Activated CD8-positive, alpha-beta memory T cell treated with anti-CD3 and anti-CD28 coated beads for 48 hours (primary cell): ENCODE measurements around the gene GPLD1.
"Not testable (repeated sequence)": the region's sequence is repeated elsewhere in the genome, so short reads cannot be mapped to it uniquely, and the experiment has no call there.

Experiments used
- DNase-seq, 3 experiments: peaks; one replicate each; pipeline ENCODE4 v3.0.0-alpha.2; 2020; ENCODE audit warnings: low read depth in 2 of 3, low spot score in 2 of 3

The GPLD1 gene, protein sequence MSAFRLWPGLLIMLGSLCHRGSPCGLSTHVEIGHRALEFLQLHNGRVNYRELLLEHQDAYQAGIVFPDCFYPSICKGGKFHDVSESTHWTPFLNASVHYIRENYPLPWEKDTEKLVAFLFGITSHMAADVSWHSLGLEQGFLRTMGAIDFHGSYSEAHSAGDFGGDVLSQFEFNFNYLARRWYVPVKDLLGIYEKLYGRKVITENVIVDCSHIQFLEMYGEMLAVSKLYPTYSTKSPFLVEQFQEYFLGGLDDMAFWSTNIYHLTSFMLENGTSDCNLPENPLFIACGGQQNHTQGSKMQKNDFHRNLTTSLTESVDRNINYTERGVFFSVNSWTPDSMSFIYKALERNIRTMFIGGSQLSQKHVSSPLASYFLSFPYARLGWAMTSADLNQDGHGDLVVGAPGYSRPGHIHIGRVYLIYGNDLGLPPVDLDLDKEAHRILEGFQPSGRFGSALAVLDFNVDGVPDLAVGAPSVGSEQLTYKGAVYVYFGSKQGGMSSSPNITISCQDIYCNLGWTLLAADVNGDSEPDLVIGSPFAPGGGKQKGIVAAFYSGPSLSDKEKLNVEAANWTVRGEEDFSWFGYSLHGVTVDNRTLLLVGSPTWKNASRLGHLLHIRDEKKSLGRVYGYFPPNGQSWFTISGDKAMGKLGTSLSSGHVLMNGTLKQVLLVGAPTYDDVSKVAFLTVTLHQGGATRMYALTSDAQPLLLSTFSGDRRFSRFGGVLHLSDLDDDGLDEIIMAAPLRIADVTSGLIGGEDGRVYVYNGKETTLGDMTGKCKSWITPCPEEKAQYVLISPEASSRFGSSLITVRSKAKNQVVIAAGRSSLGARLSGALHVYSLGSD

DNA sequence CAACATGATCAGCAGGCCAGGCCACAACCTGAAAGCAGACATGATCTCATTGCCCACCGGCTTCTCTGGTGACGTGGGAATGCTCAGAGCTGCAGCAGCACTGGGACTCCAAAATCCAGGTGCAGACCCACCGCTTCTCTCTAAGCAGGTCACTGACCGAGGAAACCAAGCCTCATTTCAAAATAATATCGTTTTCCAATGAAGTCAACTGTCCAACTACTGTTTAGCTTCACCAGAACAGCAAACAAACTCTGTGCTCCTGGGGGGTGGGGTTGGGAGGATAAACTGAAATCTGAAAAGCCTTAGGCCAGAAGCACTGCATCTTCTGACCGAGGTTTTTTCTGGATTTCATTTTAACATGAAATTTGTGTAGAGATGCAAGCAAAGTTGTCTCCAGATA lies at the start of gene GPLD1:
GPLD1 (minus strand) TSS at position 109 of the 400 bp plus-strand sequence; CDS start at position 42, 67 bp downstream.
- DNase-seq: no peak

DNA sequence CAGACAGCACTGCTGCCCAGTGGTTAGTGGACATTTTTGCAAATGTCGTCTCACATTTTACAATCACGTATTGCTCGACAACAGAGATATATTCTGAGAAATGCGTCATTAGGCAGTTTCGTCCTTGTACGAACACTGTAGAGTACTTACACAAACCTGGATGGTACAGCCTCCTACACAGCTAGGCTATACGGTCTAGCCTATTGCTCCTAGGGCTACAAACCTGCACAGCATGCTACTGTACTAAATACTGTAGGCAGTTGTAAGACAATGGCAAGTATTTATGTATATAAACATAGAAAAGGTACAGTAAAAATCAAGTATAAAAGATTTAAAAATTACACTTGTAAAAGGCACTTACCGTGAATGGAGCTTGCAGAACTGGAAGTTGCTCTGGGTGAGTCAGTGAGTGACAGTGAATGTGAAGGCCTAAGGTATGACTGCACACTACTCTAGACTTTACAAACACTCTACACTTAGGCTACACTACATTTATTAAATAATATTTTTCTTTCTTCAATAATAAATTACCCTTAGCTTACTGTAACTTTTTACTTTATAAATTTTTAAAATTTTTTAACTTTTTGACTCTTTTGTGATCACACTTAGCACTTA lies 48.5 kb upstream of the GPLD1 start:
- DNase-seq: no peak

GRCh38 chr6:24537082-24537699 lies 47.8 kb upstream of the GPLD1 start:
- DNase-seq: no peak

DNA sequence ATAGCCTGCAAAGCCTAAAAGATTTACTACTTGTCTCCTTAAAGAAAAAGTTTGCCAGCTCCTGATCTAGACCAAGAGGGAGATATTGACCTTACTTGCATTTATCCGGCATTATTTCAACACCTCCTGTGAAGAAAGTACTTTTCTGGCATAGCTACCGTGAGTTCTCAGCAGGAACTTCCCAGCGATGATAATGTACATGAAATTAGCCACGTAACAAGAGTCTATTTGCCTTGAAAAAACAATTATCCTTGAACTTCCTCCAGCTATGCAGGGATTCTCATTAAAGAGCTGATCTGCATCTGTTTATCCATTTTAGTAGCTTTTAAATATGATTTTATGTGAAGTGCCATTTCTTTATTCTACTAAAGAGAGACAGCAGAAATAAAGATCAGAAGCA lies 47.1 kb upstream of the GPLD1 start:
- no peak for DNase-seq

- DNase-seq: no peak
Measured at GRCh38 chr6:24535210-24535609, 45.8 kb upstream of the GPLD1 start.

DNA sequence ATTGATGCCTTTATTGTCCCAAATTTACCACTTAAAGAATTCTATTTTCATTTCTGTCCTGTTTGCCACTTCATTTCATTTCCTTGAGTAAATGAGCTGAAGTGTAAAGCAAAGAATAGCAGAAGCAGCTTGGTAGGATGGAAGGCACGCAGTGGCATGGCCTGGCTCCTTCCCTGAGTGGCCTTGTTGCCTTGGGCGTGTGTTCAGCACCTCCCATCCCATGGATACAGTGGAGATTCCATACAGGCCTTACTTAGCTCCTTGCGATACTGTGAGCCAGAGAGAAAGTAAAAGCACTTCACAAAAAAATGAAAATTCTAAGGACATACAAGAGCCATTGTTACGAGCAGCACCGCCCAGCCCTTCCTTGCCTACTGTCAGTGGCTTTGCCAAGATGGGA lies 45.0 kb upstream of the GPLD1 start:
- DNase-seq: no peak

DNA sequence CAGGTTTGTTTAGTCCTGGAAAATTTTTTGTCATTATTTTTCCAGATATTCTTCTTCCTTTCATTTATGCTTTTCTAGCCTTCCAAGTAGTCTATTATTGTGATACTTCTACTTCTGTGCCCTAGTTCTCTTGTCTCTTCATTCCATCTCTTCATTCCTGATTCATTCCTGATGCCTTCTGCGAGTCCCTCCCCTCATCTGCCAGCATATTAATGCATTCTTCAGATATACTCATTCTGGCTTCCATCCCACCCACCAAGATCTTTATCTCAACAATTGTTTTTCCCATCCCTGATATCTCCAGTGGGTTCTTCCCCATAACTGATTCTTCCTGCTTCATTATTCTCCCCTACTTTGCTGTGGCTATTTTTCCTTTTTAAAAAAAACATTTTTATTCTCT lies 40.6 kb upstream of the GPLD1 start:
- DNase-seq: no peak

GRCh38 chr6:24524805-24525204 lies 35.4 kb upstream of the GPLD1 start:
- no peak for DNase-seq

GRCh38 chr6:24524329-24524728 lies 35.0 kb upstream of the GPLD1 start:
- DNase-seq: no peak

DNA sequence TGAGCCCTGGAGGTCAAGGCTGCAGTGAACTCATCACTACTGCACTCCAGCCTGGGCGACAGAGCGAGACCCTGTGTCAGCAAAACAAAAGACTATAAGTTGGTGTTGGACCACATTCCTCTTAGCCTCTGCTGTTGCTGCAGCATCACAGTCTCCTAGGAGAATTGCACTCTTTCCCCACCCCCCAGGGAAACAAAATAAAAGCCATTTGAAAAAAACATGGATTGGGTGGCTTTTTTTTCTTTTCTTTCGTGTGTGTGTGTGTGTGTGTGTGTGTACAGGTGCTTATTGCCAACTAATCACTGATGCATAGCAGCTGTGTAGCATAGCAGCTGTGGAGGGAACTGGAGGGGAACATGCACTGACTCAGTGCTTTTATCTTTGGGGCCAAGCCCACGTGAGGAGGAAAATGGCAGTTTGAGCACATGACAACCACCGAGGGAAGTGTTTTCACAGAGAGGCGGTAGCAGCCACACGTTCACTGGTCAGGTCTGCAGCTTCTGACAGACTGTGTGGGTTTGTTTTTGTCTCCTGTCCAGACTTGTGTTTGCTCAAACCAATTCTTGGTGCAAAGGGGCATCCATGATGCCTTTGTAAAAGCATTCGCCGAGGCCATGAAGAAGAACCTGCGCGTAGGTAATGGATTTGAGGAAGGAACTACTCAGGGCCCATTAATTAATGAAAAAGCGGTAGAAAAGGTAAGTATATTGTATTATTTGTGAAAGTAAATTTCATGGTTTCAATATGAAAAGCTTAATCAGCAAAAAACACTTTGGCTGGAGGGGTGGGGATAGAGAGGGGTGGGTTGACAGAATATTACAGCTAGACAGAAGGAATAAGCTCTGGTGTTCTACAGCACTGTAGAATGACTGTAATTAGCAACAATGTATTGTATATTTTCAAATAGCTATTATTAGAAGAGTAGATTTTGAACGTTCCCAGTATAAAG lies 33.1 kb upstream of the GPLD1 start:
- DNase-seq: no peak

GRCh38 chr6:24520929-24521546 lies 31.7 kb upstream of the GPLD1 start:
- no peak for DNase-seq

DNA sequence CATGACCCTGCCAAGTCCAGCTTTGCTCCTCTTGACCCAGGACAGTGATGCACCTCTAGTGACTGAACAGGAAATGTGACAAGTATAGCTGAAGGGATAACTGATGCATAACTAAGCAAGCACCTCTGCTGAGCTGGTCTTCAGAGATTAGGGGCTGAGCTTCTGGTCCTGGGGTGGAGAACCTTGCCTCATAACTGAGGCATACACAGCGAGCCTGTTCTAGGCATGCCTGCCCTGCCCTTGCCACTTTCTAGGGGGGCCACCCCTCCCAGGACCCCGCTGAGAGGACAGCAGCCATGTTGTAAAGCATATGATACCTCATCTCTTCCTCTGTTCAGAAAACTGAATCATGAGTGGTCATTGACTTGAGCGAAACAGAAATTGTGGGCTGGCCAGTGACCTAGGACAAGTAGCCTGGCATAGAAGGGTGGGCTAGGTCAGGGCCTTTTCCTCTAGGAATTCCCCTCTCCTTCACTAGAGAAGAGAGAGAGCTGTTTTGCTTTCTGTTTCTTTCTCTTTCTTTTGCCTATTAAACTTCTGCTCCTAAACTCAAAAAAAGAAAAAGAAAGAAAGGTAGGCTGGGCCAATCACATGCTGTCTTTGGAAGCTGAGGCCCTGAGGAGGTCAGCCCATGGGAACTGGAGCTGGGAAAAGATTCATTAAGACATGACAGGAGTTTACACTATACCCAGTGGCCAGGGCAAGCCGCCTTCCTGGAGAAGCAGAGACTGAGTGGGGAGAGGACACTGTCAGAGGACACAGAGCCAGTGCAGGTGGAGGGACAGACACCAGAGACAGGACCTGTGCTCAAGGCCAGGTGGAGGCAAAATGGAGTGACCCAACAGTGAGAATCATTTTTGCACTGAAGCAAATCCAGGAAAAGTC lies 28.5 kb upstream of the GPLD1 start:
- no peak for DNase-seq

GRCh38 chr6:24513602-24514001 lies 24.2 kb upstream of the GPLD1 start:
- DNase-seq: no peak

- DNase-seq: not testable (repeated sequence)
Measured at GRCh38 chr6:24511976-24512375, 22.6 kb upstream of the GPLD1 start.

DNA sequence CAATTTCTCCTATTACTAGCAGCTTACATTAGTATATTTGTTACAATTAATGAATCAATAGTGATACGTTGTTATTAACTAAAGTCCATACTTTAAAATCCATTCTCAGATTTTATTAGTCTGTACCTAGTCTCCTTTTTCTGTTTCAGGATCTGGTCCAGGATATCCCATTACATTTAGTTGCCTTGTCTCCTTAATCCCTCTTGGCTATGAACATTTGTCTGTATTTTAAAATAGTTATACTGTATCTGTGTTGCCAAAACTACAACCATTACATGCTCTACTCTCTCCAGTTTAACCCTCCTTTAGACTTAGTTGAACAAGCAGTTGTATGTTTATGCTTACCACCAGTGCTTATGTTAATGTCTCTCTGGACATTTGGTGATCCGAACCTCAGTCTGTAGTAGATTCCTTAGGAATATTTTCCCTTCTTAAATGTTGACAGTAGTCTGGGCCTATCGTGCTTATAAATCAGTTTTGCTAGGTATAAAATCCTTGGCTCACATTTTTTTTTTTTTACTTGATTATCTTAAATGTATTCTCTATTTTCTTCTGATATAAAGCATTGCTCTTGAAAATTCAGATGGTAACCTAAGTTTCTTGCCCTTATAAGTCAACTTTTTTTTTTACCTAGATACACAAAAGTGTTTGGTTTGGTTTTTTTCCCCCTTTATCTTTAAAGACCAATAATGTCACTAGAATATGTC lies 17.6 kb upstream of the GPLD1 start:
- DNase-seq: no peak

DNA sequence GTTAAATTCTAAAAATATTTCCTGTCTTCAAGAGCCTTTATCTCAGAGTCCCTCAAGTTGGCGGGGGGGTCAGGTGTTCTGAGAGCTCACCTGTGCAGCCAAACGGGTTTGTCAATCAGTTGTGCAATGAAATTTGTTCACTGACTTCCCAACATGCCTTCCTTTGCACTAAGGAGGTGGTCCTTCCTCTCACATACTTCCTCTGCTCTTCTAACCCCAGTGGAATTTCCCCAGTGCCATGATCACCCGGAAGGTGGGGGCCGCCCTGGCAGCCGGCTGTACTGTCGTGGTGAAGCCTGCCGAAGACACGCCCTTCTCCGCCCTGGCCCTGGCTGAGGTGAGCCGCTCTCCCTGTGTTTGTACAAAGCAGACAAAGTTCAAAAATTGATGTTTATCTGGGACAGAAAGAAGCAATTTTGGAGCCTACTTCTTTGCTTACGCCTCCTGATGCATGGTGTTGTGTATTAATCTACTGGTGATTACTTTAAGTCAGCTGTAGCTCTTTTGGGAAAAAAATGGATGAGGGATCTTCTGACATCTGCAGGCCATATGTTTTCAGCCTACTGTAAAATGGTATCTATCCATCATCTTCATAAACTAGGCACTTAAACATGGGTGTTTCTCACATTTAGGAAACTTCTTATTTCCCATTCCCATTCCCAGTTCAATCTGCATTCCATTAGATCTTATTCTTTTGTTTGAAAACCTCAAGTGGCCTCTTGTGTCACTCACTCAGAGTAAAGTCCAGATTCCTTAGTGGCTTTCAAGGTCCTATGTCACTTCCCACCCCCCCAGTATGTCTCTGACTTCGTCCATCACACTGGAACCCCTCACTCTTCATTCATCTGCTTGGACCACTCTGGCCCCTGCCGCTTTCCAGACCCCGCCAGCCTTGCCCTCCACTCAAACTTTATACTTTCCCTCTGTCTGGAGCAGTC lies 15.5 kb upstream of the GPLD1 start:
- no peak for DNase-seq

DNA sequence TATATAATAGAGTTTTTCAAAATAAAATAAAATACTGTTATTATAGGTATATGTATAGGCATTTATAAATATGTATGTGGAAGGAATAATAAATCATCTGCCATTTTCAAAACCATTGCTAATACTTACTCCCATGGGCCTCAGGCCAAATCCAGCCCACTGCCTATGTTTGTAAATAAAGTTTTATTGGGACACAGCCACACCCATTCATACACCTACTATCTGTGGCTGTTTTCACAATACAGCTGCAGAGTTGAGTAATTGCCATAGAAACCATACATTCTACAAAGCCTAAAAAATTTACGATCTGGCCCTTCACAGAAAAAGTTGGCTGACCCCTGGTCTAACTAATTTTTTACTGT lies 14.9 kb upstream of the GPLD1 start:
- no peak for DNase-seq
